Ramos (cell line): ENCODE results near the gene MICALL1.

Experiments
- in situ Hi-C: fragments of 300-500 bp; cut with MboI; formaldehyde crosslinking; loops from one replicate; pipeline ENCODE4 v1.14.3; 2022; ENCODE audit warnings: low sequenced_read_pairs; ENCODE audit not compliant: unreplicated experiment

The MICALL1 gene, protein sequence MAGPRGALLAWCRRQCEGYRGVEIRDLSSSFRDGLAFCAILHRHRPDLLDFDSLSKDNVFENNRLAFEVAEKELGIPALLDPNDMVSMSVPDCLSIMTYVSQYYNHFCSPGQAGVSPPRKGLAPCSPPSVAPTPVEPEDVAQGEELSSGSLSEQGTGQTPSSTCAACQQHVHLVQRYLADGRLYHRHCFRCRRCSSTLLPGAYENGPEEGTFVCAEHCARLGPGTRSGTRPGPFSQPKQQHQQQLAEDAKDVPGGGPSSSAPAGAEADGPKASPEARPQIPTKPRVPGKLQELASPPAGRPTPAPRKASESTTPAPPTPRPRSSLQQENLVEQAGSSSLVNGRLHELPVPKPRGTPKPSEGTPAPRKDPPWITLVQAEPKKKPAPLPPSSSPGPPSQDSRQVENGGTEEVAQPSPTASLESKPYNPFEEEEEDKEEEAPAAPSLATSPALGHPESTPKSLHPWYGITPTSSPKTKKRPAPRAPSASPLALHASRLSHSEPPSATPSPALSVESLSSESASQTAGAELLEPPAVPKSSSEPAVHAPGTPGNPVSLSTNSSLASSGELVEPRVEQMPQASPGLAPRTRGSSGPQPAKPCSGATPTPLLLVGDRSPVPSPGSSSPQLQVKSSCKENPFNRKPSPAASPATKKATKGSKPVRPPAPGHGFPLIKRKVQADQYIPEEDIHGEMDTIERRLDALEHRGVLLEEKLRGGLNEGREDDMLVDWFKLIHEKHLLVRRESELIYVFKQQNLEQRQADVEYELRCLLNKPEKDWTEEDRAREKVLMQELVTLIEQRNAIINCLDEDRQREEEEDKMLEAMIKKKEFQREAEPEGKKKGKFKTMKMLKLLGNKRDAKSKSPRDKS

DNA sequence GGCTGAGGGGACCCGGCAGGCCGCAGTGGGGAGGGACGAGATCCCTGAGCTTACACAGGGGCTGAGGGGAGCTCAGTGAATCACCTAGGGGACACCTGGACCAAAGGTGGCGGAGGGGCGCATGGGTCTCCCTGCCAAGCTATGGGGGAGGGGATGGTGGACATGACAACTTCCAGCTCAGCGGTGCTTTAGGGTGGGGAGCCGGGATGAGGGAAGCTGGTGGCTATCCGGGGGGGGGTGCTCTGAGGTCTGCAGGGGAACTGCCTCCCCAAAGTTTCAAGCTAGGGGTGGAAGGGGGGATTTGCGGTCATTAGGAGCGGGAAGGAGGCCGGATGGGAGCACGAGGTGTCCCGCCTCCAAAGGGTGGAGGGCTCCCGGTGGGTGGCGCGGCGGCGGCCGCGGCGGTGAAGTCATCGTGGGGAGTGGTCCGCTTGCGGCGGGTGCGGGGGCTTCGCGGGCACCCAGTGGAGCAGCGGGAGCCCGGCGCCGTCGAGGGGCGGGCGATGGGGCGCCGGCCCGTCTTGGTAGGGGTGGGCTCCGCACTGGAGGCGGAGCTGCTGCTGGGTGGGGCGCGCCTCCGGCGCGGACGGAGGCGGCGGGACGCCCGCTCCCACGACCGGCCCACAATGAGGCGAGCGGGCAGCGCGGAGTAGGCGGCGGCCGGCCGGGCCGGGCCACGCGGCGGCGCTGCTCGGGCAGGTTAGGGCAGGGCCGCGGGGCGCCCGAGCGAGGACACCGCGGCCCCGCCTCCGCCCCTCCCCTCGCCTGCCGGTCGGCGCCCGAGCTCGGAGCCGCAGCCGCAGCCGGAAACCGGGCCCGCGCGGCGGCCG is at the start of gene MICALL1:
MICALL1 (plus strand) TSS at position 764 of the 830 bp plus-strand sequence. CDS start 126 bp downstream, outside the sequence.
- in situ Hi-C loops: no loop called here

- in situ Hi-C loops: no loop called here
Measured at GRCh38 chr22:37860796-37861421, 45.2 kb upstream of the MICALL1 start.

DNA sequence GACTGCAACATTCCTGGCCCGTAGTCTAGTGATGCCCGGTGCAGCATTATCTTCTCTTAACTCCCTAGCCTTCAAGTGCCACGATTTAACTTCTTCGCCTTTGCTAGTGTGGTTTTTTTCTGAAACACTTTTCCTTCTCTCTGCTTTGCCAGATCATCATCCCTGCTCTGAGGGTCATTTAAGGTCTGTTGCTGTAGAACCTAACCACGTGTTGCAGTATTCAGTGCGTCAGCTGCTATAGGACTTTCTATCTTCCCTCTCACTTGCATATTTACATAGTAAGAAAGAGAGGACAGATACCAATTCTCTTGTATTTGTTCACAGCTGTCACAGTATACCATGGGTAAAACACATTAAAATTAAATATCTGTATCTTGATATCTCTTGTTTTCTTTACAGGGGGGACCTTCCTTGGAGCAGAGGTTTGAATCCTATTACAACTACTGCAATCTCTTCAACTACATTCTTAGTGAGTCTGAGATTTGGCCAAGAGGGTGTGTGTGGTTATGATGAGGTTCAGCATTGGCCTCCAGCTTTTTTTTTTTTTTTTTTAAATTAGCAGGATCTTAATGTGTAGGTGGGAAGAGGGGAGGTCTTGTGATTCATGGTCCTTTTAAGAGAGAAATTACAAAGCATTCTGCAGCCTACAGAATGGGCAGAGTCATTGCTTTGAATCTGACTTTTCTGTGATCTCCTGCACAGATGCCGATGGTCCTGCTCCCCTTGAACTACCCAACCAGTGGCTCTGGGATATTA is 43.3 kb upstream of the MICALL1 start:
- in situ Hi-C loops: no loop called here

DNA sequence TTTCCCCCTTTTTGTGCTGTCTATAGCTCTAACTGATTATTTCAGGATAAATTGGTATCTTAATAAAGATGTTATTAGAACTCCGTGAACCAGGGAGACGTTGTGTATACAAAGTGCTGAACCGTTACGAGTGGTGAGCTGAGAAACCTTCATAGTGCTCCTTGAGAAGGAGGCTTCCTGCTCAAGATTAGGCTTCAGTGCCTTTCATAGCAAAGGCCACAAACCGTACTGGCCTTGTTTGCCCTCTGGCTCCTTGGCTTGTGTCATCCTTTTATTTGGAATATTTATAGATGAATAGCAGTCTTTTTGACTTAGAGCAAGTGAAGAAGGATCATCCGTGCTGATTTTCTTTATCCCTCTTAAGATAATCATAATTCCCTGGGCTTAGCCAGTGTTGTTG is 40.6 kb upstream of the MICALL1 start:
- in situ Hi-C loops: no loop called here

GRCh38 chr22:37870273-37870672 is 35.8 kb upstream of the MICALL1 start:
- in situ Hi-C loops: no loop called here

- in situ Hi-C loops: no loop called here
Measured at GRCh38 chr22:37880668-37881440, 25.2 kb upstream of the MICALL1 start.

- in situ Hi-C loops: no loop called here
Measured at GRCh38 chr22:37884420-37884819, 21.7 kb upstream of the MICALL1 start.

GRCh38 chr22:37887584-37888378 is 18.3 kb upstream of the MICALL1 start:
- in situ Hi-C loops: no loop called here

- in situ Hi-C loops: no loop called here
Measured at GRCh38 chr22:37891926-37892325, 14.2 kb upstream of the MICALL1 start.

- in situ Hi-C loops: no loop called here
Measured at GRCh38 chr22:37892566-37893335, 13.3 kb upstream of the MICALL1 start.

DNA sequence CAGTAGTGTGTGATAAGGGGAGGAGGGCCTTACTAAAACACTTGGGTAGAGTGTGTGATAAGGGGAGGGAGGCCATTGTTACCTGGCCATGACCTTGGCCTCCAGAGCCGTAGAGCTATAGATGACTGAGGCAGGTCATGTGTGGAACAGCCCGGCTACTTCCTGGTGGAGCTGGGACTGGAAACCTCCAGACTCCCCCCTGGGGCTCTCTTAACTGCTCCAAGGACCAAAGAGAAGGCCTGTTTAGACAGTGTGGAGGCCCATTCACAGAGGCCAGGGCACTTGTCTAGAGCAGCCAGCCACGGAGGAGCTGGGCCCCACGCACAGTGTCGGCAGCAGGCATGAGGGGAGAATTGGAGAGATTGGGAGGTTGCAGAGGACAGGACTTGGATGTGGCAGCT is 12.5 kb upstream of the MICALL1 start:
- in situ Hi-C loops: no loop called here

- in situ Hi-C loops: no loop called here
Measured at GRCh38 chr22:37894939-37895670, 11.0 kb upstream of the MICALL1 start.

- in situ Hi-C loops: no loop called here
Measured at GRCh38 chr22:37896181-37896592, 9.9 kb upstream of the MICALL1 start.

DNA sequence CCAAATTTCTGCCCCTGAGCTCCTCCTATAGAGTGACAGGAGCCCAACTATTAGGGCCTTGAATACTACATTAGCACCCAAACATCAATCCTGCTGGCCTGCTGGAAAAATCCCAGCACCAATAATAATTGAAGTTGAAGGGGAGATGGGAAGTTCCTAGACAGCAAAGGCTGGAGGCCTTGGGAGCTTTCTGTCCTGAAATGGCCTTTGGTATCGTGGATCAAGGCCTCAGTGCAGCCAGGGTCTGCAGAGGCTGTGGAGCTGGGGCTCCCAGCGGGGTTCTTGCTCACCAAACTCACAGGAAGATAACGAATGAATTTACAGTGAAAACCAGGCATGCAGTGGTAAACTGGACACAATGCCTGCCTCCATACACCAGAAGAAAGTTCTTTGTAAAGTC is 9.2 kb upstream of the MICALL1 start:
- in situ Hi-C loops: no loop called here

DNA sequence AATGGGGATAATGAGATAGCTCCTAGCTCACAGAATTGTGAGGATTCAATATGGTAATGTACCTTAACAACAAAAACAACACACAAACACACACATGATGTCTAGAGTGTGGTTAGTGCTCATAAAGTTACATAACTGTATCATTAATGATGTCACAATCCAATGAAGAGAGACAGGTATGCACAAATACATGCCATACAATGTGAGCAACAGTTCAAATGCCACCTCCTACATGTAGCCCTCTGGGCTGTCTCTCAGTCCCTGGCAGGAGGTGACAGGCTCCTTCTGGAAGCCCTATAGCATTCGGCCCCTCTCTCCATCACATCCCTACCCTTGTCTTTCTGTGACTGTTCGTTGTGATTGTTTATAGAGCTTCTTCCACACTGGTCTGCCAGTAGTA is 8.3 kb upstream of the MICALL1 start:
- in situ Hi-C loops: no loop called here

DNA sequence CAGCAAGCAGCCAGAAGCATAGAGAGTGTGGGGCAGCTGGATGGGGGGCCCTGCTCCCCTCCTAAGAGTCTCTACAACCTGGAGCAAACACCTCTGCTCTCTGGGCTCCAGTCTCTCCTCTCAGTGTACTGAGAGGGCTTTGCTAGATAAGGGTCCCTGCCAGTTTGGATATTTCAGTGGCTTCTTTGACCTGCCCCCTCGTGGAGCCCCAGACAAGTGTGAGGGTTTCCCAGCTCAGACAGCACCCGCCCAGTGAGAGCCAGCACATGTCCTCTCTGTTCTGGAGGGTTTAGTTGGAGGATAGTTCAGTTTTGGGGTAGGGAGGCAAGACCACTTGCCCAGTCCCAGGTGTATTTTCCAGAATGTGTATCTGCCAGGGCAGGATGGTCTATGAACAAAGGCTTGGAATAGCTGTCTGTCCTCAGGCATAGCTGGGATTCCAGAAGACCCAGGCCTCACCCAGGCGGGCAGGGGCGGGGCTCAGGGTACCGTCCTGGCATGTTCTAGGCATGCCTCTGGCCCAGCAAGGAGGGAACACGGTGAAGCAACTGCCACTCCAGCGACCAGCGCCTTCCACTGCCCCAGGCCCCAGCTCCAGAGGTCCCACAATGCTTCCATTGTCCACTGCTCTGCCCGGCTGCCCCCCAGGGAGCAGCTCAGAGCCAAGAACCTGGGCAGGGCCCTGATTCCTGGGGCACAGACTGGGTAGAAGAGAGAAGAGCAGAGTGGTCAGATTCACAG is 7.5 kb upstream of the MICALL1 start:
- in situ Hi-C loops: no loop called here
